EH (cell line): ENCODE measurements around the gene SLC27A3.
A peak's percentile ranks its signal among the peaks of the same experiment; 100 is the strongest.

ENCODE experiments used
- DNase-seq: peaks from one replicate; pipeline ENCODE4 v3.0.0-alpha.2; 2015; ENCODE audit warnings: low read depth

Gene SLC27A3

GRCh38 chr1:153774780-153775457, at the start of gene SLC27A3:
Gene SLC27A3 (plus strand): TSS chr1:153775407. CDS start chr1:153775498, 91 bp downstream.
- peak; percentile 69 for DNase-seq

- DNase-seq, result peak; percentile 100
Measured at GRCh38 chr1:153727463-153728304, 47.5 kb upstream of the SLC27A3 start, which contains the start of gene INTS3. Gene INTS3 (plus strand): TSS chr1:153728050. CDS start chr1:153728635, 585 bp downstream.

- peak; percentile 65 for DNase-seq
Measured at GRCh38 chr1:153728305-153729066, 46.7 kb upstream of the SLC27A3 start.

GRCh38 chr1:153730468-153730988, 44.7 kb upstream of the SLC27A3 start:
- no peak for DNase-seq

- DNase-seq, result no peak
Measured at GRCh38 chr1:153733970-153734369, 41.2 kb upstream of the SLC27A3 start.

GRCh38 chr1:153734396-153735089, 40.7 kb upstream of the SLC27A3 start:
- no peak for DNase-seq

GRCh38 chr1:153735090-153735420, 40.2 kb upstream of the SLC27A3 start:
- DNase-seq, result no peak

GRCh38 chr1:153741986-153742385, 33.2 kb upstream of the SLC27A3 start:
- no peak for DNase-seq

GRCh38 chr1:153742411-153743142, 32.6 kb upstream of the SLC27A3 start:
- DNase-seq, result peak; percentile 27

- DNase-seq, result no peak
Measured at GRCh38 chr1:153745417-153745816, 29.8 kb upstream of the SLC27A3 start.

GRCh38 chr1:153746174-153746573, 29.0 kb upstream of the SLC27A3 start:
- DNase-seq, result no peak

GRCh38 chr1:153748903-153749302, 26.3 kb upstream of the SLC27A3 start:
- DNase-seq, result no peak

GRCh38 chr1:153749408-153750005, 25.7 kb upstream of the SLC27A3 start:
- peak; percentile 81 for DNase-seq

- no peak for DNase-seq
Measured at GRCh38 chr1:153750026-153750995, 24.9 kb upstream of the SLC27A3 start.

GRCh38 chr1:153752072-153752471, 23.1 kb upstream of the SLC27A3 start:
- DNase-seq, result no peak

GRCh38 chr1:153752571-153753195, 22.5 kb upstream of the SLC27A3 start:
- peak; percentile 44 for DNase-seq

- DNase-seq, result no peak
Measured at GRCh38 chr1:153754266-153754665, 20.9 kb upstream of the SLC27A3 start.

- DNase-seq, result peak; percentile 18
Measured at GRCh38 chr1:153760440-153760839, 14.8 kb upstream of the SLC27A3 start.
